Measurements from ENCODE around the gene MFSD2B.
"Not testable (repeated sequence)": the region's sequence is repeated elsewhere in the genome, so short reads cannot be mapped to it uniquely, and the experiment has no call there.

Gene MFSD2B

DNA sequence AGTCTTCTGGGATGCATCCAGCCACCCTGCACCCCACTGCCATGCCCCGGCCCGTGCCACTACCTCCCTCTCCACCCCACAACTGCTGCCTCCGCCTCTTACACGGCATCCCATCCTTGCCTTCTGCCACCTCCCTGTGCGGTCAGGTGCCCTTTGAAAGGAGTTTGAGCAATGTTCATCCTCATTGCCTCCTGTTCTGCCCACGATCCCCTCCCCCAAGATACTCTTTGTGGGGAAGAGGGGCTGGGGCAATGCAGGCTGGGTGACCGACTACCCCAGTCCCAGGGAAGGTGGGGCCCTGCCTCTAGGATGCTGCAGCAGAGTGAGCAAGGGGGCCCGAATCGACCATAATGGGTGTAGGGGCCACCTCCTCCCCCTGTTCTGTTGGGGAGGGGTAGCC, 8.4 kb downstream of the MFSD2B start:
- DNase-seq (ENCODE audit: low spot score), result no peak

DNA sequence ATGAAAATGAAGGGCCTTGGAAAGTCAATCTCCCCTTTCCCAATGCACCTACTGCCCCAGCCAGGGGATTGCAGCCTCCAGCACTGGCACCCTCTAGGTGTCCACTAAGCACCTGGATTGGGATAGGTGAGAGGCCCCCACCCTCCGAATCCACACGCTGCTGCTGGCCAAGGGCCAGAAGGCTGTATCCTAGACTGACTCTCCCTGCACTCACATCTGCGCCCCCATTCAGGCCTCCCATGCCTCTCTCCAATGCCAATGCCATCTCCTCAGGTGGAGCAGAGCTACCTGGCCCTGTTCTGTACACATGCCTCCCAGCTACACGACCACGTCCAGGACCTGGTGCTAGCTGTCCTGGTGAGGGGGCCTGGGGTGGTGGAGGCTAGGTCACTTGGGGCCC, 9.8 kb downstream of the MFSD2B start:
- no peak for DNase-seq (ENCODE audit: low spot score)

DNA sequence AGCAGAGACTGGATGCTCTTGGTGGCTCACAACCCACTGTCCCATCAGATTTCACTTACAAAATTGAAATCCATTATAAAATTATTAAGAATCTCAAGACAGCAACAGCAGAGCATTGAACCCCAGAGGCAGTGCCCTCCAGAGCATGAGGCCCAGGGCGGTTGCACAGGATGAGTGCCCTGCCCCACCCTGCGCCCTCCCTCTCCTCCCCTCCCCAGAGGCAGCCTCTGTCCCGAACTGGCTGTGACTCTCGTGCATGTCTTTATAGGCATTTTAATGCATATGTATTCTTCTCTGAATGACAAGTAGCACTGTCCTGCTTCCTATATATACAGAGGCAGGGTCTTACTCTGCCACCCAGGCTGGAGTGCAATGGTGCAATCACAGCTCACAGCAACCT, 10.4 kb downstream of the MFSD2B start:
- no peak for DNase-seq (ENCODE audit: low spot score)

DNA sequence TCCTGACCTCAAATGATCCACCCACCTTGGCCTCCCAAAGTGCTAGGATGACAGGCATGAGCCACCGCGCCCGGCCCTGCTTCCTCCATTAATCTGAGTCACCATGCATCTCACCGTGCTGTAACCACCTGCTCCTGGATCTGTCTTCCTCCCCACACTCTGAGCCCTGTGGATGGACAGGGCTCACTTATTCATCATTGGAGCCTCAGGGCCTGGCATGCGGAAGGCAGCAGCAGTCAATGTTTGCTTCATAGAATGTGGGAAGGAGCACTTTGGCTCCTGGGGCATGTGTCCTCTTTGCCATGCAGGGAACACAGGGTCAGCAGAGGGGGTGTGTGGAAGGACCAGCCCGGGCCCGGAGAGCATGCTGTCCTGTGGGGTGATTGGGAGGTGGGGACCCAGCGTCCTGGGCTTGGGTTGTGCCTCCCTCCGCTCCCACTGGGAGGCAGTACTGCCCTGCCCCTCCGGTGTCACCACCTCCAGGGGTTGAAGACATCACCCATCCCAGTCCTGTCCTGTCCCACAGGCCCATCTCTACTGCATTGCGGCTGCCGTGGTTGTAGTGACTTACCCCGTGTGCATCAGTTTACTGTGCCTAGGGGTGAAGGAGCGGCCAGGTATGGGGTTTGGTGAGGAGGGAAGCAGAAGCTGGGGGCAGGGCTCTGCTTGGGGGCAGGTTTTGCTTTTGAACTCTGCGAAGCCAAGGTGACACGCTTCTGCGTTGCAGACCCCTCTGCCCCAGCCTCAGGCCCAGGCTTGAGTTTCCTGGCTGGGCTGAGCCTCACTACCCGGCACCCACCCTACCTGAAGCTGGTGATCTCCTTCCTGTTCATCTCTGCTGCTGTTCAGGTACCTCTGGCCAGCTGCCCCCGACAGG, 11.5 kb downstream of the MFSD2B start:
- DNase-seq (ENCODE audit: low spot score), result peak; percentile 72

DNA sequence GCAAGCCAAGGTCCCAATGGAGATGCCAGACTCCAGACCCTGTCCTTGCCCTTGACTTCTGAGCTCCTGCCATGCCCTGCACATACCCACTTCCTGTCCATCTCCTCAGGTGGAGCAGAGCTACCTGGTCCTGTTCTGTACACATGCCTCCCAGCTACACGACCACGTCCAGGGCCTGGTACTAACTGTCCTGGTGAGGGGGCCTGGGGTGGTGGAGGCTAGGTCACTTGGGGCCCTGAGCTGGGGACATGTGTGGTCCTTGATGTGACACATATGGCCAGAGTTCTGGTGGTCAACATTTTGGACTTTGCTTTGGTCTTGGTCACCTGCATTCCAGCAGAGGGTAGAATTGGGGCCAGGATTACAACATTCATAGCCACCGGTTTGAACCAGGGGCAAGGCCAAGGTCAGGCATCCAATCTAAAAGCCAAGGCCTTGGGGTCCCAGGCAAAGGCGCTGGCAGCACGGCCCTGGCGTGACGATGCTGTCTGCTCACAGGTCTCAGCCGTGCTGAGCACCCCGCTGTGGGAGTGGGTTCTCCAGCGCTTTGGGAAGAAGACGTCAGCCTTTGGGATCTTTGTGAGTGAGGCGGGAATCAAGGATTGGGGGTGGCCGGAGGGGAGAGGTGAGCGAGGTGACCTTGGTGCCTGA, 12.6 kb downstream of the MFSD2B start:
- no peak for DNase-seq (ENCODE audit: low spot score)

DNA sequence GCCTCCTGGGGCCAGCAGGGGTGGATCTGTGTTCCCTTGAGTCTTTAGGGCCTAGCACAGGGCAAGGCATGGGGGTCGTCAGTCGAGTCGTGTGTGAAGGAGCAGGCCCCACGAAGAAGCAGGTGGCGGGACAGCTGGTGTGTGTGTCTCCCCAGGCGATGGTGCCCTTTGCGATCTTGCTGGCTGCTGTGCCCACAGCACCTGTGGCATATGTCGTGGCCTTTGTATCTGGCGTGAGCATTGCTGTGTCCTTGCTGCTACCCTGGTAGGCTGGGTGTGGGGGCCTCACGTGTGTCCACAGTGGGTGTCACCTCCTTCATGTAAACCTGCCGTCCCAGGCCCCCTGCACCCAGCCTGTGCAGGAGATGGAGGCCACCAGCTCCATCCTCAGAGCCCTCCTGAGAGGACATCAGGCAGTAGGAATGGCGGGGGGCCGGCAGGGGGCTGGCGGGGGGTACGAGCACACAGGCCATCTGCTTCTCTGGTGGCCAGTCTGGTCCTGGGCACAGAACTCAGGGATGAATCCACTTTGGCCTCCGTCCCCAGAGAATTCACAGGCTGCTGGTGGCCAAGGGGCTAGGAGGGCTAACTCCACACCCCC, 13.2 kb downstream of the MFSD2B start:
- DNase-seq (ENCODE audit: low spot score), result no peak

DNA sequence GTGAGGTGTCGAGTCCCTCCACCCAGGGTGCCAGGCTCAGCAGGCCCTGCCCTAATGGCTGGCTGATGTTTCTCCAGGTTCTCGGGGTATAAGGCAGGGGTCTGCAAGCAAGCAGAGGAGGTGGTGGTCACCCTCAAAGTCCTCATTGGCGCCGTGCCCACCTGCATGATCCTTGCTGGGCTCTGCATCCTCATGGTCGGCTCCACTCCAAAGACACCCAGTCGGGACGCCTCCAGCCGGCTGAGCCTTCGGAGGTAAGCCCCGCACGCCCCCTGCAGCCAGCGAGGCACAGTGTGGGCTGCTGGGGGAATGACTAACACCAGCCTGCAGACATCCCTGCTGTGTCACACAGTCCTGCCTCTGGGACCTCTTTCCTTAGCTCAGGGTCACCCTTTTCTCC, 14.1 kb downstream of the MFSD2B start:
- no peak for DNase-seq (ENCODE audit: low spot score)

DNA sequence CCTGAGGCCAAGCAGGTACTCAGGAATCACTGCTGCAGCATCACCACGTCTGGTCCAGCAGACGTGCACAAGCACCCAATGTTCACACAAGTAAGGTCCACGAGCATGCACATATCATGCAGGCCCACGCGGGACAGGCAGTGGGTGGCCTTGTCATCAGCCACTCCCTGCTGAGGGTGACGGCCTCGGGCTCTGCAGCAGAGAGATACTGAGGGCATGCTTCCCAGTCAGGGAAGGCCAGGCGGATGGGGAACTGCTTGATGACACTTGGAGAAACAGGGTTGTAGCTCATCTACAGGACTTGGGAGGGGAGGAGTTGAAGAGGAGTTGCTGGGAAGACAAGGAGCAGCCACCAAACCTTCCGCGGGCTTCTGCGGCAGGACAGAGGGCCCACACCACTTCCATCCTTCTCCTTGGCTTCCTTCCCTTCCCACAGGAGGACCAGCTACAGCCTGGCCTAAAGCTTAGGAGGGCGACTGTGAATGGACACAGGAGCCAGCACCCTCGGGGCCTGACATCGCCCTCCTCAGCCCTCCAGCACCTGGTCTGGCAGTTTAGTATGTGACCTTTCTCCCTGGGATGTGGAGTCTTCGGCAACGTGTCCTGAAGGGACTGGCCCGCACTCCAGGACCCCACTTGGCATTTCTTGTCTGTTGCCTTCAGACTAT, 15.2 kb downstream of the MFSD2B start:
- DNase-seq (ENCODE audit: low spot score), result no peak

DNA sequence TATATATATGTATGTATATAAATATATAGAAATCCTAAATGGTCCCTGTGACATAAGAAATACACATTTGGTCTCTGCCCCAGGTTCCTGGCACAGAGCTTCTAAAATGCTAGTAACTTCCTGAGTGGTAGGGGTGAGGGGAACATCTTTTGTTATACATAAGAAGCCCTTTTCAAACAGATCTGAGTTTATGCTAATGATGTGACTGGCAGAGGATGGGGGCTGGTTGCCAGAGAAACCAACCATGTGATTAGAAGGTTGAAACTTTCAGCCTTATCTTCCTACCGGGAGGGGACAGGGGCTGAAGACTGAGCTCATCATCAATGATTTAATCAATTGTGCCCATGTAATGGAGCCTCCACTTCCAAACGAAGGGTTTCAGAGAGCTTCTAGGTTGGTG, 16.3 kb downstream of the MFSD2B start:
- peak; percentile 29 for DNase-seq (ENCODE audit: low spot score)

DNA sequence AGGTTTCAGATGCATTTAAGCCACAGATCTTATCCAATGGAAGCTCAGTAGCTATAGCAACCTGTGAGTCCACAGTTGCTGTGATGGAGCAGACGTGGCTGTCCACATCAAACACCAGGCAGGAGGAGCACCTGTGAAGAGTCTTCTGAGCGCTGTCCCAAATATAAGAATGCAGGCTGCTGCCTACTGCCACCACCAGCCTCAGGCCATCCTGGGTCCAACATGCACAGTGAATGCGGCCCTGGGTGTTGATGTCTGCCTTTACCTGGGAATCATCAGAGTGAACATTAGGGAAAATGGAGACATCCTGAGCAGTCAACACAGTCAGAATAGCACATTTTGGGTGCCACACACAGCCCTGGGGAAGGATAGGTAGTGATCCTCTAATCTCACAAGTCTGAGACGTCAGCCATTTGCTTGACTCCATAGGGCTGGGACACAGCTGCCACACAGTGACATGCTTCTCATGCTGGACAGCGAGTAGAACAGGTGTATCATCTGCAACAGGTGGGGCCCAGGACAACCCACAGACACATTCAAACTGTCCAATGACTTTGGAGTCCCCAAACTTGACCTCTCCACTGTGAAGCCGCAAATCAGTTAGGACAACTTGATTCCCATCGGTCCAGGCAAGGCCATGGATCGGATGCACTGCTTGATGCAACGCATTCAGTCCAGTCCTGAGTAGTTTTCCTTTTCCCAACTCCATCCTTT, 29.1 kb downstream of the MFSD2B start:
- DNase-seq (ENCODE audit: low spot score), result no peak

DNA sequence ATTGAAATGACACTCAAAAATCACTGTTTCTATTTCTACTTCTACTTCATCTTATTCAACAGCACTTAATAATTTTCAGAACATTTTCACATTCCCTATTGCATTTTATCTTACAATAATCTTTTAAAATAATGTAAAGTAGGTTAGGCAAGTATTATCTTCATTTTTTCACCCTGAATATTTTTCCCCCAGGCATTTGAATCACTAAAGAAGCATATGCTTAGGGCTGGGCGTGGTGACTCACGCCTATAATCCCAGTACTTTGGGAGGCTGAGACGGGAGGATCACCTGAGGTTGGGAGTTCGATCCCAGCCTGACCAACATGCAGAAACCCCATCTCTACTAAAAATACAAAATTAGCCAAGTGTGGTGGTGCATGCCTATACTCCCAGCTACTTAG, 30.6 kb downstream of the MFSD2B start:
- DNase-seq (ENCODE audit: low spot score), result no peak

DNA sequence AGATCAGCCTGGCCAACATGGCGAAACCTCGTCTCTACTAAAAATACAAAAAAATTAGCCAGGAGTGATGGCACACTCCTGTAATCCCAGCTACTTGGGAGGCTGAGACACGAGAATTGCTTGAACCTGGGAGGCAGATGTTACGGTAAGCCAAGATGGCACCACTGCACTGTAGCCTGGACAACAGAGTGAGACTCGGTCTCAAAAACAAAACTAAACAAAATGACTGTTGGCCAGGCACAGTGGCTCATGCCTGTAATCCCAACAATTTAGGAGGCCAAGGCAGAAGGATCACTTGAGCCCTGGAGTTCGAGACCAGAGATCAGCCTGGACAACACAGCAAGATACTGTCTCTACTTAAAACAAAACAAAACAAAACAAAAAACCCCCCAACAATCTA, 33.2 kb downstream of the MFSD2B start:
- DNase-seq (ENCODE audit: low spot score), result not testable (repeated sequence)

DNA sequence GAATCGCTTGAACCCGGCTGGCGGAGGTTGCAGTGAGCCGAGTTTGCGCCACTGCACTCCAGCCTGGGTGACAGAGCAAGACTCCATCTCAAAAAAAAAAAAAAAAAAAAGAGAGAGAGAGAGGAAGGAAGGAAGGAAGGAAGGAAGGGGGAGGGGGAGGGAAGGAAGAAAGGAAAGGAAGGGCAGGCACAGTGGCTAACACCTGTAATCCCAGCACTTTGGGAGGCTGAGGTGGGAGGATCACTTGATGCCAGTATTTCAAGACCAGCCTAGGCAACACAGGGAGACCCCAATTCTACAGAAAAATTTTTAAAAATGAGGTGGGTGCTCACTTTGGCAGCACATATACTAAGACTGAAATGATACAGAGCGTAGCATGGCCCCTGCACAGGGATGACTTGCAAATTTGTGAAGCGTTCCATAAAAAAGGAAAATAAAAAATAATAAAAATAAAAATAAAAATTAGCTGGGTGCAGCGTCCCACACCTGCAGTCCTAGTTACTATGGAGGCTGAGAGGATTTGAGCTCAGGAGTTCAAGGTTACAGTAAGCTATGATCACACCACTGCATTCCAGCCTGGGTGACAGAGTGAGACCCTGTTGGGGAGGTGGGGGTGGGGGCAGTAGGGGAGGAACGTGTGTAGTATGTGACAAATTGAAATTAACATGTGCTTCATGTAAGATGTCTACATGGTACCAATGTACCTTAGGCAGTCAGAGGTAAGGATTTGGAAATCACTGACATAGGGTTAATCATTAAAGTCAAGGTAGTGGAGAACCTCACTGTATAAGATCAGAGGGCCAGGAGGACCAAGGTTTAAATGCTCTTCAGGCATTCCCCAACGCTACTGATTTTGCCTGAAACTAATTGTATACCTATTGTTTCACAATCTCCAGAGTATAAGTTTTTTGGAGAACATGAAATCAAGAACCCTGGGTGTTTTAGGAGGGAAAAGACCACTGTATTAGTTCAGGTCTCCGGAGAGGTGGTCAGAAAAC, 35.9 kb downstream of the MFSD2B start:
- no peak for DNase-seq (ENCODE audit: low spot score)

DNA sequence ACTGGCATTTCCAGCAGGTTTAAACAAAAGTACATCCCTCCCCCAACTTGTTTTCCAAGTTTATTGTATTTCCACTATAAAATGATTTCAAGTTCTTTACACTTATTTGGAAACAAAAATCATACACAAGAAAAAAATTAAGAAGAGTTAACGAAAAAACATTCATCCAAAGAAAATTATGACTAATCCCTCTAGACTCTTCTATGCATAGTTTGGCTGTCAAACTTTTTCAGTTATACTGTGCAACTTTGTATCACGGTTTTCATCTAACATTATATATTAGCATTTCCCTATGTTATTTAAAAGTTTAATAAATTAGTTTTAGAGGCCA, 36.7 kb downstream of the MFSD2B start:
- DNase-seq (ENCODE audit: low spot score), result no peak

DNA sequence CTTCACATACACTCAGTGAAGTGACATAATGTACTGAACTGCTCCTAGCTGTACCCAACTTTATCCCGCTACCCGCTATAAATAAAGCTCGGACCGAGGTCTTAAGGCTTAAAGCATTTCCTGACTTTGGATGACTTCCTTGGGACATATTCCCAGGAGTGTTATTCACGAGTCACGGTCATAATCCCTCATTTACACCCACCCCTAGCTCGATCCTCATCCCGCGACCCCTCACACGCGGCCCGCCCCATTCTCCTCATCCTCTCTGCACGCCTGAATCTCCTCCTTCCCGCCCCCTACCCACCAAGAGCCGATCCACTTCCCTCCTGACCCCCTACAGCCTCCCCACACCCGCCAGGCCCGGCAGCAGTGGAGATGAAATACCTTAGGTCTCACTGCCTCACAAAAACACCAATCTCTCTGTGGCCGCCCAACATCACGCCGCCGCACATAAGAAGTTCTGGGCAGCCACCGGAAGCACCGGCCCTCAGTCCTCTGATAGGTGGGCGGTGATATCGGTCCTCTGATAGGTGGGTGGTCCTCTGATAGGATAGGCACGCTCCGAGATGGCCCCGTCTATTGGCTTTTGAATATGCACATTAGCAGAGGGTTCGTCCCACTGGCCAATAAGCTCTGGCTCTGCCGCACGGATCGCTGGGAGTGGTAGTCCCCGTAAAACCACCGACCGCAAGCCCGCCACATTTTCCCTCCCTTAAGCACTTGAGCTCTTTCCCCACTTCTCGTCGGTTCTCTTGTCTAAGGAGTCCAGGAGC, 37.2 kb downstream of the MFSD2B start, which contains the start of gene WDCP:
WDCP (minus strand) TSS at position 462 of the 773 bp plus-strand sequence. CDS start 7,897 bp downstream, outside the sequence.
- DNase-seq (ENCODE audit: low spot score), result peak; percentile 91

DNA sequence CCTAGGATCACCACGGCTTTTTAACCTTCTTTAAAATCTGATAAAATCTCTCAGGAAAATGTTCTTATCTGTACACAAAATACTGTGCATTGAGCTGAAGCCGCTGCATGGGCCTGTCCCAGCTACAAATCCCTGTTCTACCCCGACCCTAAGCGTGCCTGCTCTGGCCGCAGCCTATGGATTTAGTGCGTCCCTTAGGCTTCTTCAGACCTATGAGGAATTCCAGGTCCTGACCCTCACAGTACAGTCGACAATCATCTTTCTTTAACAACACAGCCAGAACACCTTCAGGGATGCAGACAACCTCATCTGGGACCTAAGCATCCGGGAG, 37.8 kb downstream of the MFSD2B start:
- no peak for DNase-seq (ENCODE audit: low spot score)

DNA sequence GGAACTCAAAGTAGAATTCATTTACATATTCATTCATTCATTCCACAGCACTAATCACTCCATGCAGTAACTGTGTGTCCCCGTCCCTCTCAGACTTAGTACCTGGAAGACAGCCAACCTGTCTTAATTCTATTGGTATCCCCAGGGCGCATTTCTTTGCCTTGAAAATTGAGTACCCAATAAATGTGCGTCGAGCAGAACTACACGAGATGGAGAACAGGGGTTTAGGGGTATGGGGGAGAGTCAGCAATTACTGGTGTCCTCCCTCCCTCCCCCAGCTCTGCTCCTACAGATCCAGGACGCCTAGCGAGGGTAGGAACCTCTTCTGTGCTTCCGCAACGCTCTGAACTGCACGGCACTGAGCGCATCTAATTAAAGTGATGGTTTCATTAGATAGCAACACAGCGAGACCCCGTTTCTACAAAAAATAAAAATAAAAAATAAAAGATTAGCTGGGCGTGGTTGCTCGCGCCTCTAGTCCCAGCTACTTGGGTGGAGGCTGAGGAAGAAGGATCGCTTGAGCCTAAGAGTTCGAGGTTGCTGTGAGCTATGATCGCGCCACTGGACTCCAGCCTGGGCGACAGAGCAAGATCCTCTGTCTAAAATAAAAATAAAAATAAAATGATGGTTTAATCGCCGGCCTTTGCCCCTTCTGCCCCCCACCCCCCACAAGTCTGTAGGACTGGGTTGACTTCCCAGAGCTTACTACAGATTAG, 39.0 kb downstream of the MFSD2B start:
- DNase-seq (ENCODE audit: low spot score), result no peak

DNA sequence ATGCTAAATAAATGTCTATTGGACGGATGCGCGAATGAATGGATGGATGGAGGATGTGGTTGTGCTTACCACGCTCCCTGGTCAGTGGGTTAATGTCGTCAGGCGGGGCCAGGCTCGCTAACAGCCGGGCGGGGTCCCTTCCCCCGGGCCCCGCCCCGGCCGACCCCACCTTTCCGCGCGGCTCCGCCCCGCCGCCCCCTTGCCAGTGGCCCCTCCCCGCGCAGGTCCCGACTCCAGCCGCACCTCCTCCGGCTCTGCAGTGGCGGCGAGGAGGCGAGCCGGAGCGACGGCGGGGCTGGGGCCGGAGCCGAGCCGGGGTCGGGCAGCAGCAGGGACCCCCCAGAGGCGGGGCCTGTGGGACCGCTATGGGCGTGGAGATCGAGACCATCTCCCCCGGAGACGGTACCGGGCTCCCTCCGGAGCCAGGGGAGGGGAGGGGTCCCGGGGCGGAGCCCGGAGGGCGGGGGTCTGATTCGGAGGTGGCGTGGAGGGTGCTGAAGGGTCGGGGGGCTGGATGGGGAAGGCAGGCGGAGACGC, 39.7 kb downstream of the MFSD2B start, which contains the start of gene FKBP1B:
FKBP1B (plus strand) TSS at position 257 of the 537 bp plus-strand sequence; CDS start at position 366, 109 bp downstream.
- DNase-seq (ENCODE audit: low spot score), result peak; percentile 85

All from iPS-NIHi11 (cell line).